HFFc6 (cell line): ENCODE measurements around the gene ATP6V1E1. TPM values are rescaled to one million over a fixed set of nuclear protein-coding genes. Genes with fewer than 3 reads are reported as not detected.

ENCODE experiments used
- DNase-seq: peaks from one replicate; pipeline ENCODE4 v3.0.0-alpha.2; 2018
- H3K27ac Mint-ChIP-seq: 2 replicates; pipeline ENCODE4 v1.8.0; 2020; ENCODE audit warnings: mild to moderate bottlenecking, mixed read lengths
- H3K27me3 Mint-ChIP-seq: 2 replicates; pipeline ENCODE4 v1.8.0; 2021; ENCODE audit warnings: mild to moderate bottlenecking, moderate library complexity, mixed read lengths; ENCODE audit not compliant: insufficient read depth
- H3K36me3 Mint-ChIP-seq: 2 replicates; pipeline ENCODE4 v1.8.0; 2021; ENCODE audit warnings: low read depth, mixed read lengths
- H3K4me1 Mint-ChIP-seq: 2 replicates; pipeline ENCODE4 v1.8.0; 2020; ENCODE audit warnings: low read depth, mixed read lengths
- H3K4me3 Mint-ChIP-seq: 2 replicates; pipeline ENCODE4 v1.8.0; 2020; ENCODE audit warnings: mild to moderate bottlenecking, moderate library complexity, mixed read lengths
- H3K9me3 Mint-ChIP-seq: 2 replicates; pipeline ENCODE4 v1.8.0; 2020; ENCODE audit warnings: mild to moderate bottlenecking, mixed read lengths
- total RNA-seq, 6 experiments: library from RNA; stranded (reverse); fragmentation: NEBNext Ultra II Directional; extraction: Animal tissue kit (Norgen Biotek cat#: 25700); gene quantifications; 2 replicates in 1 of 6; 3 replicates in 5 of 6; pipeline ENCODE4 v1.2.3, GENCODE V29; 2021
- TF ChIP-seq, protein P1 (sequence below): fragments of 200-600 bp; sonication (generic); IDR thresholded peaks from 2 replicates; pipeline ENCODE4 v1.5.0; 2021; ENCODE audit warnings: antibody characterized with exemption, mild to moderate bottlenecking

Gene ATP6V1E1
- total RNA-seq, 6 experiments from 2014 or later = 156 to 194 (median 168) TPM

DNA sequence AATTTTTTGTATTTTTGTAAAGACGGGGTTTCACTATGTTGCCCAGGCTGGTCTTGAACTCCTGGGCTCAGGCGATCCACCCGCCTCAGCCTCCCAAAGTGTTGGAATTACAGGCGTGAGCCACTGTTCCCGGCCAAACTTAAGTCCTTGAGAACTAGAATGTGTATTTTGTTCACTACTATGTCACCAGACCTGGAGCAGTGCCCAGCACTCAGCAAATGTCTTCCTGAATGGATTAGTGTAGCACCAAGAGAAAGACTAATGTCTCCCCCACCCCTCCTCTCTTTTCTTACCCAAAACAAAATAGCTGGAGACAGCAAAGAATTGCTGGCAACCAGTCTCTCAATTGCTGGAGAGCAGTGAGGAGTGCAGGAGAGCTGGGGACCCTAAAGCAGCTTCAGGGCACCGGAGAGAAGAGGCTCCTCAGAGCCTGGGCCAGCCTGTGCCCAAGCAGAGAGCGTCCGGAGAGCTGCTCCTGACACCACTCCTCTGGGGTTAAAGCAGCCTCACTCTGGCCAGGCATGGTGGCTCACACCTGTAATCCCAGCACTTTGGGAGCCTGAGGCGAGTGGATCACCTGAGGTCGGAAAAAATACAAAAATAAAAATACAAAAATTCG is 50.3 kb downstream of the ATP6V1E1 start:
- H3K4me3 Mint-ChIP-seq = no peak overlapping the region
- H3K27ac Mint-ChIP-seq = peak overlapping the region; percentile 88
- H3K9me3 Mint-ChIP-seq = no peaks in the 10 kb centered on the region
- H3K36me3 Mint-ChIP-seq = no peaks in the 10 kb centered on the region
- H3K4me1 Mint-ChIP-seq = peaks cover 28% of the 10 kb centered on the region
- TF ChIP-seq, protein P1, sequence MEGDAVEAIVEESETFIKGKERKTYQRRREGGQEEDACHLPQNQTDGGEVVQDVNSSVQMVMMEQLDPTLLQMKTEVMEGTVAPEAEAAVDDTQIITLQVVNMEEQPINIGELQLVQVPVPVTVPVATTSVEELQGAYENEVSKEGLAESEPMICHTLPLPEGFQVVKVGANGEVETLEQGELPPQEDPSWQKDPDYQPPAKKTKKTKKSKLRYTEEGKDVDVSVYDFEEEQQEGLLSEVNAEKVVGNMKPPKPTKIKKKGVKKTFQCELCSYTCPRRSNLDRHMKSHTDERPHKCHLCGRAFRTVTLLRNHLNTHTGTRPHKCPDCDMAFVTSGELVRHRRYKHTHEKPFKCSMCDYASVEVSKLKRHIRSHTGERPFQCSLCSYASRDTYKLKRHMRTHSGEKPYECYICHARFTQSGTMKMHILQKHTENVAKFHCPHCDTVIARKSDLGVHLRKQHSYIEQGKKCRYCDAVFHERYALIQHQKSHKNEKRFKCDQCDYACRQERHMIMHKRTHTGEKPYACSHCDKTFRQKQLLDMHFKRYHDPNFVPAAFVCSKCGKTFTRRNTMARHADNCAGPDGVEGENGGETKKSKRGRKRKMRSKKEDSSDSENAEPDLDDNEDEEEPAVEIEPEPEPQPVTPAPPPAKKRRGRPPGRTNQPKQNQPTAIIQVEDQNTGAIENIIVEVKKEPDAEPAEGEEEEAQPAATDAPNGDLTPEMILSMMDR = no peak
- H3K27me3 Mint-ChIP-seq = no peaks in the 10 kb centered on the region; the same call in 1 of the 2 replicates
- DNase-seq = peak; percentile 53

DNA sequence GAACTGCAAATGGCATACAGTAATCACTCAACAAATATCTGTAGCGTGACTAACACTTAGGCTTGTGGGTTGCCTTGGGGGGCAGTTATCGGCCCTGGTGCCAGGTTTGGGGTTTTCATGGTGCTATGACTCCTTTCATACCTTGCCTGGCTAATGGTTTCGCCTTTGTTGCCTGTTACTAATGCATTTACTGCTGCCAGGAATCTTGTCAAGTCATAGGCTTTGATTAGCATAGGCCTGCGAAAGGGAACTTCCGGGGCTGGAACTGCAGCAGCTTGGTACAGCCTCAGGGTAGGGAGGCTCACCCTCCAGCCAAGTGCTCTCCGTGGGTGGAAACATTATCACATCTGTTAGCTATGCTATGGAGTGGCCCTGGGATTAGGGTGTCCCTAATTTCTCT is 52.1 kb downstream of the ATP6V1E1 start:
- Mint-ChIP-seq H3K4me1 (peaks cover 32% of the 10 kb centered on the region), H3K4me3 (peak overlapping the region; percentile 42; the same call in 1 of the 2 replicates), H3K36me3 (no peaks in the 10 kb centered on the region), H3K27ac (peak overlapping the region; percentile 88), H3K9me3 (no peaks in the 10 kb centered on the region), H3K27me3 (no peaks in the 10 kb centered on the region; the same call in 1 of the 2 replicates)
- DNase-seq = peak; percentile 99
- TF ChIP-seq, protein P1 = no peak

DNA sequence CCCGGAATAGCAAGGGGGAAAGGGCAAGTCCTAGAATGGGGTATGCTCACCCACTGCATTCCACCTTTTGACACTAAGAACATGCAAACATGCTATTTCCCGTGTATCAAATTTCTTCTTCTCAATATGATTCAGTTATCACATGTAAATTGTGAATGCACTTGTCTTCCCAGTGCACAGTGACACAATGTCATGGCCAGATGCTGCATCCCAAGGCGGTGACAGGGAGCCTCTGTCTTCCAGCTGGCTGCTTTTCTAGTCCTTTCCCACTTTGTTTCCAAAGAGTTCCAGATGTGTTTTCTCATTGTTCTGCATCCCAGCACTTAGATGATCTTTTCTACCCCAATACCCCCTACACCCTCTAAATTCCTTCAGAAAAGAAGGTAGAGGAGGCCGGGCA is 52.9 kb downstream of the ATP6V1E1 start:
- H3K27ac Mint-ChIP-seq = peak overlapping the region; percentile 88

DNA sequence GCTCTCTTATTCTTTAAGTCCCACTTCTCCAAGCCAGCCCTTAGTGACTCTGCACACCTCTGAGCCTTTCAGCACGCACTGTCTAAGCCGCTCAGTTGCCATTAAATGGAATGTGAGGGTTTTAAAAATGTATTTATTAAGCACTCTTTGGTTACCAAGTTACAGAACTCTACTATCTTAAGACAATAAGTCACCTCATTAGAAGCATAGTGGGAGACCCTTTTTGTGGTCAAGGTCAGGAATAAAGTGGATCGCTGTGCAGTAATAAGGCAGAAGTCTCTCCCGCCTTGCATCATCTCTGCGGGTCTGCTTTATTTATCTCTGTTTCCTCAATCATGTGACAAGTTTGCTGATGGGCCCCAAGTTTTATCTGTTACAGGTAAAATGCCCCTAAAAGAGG is 53.4 kb downstream of the ATP6V1E1 start:
- Mint-ChIP-seq H3K4me3 (no peak overlapping the region), H3K4me1 (peaks cover 45% of the 10 kb centered on the region), H3K9me3 (no peaks in the 10 kb centered on the region), H3K27ac (peak overlapping the region; percentile 88), H3K36me3 (no peaks in the 10 kb centered on the region), H3K27me3 (no peaks in the 10 kb centered on the region; the same call in none of the 2 replicates)
- TF ChIP-seq, protein P1 = no peak
- no peak for DNase-seq

More for the DNA sequence above, 52.9 kb downstream of the ATP6V1E1 start:
- H3K4me1 Mint-ChIP-seq = peaks cover 40% of the 10 kb centered on the region
- H3K36me3 Mint-ChIP-seq = no peaks in the 10 kb centered on the region
- peak overlapping the region; percentile 17; the same call in 1 of the 2 replicates for H3K4me3 Mint-ChIP-seq
- H3K9me3 Mint-ChIP-seq = no peaks in the 10 kb centered on the region
- no peak for DNase-seq
- TF ChIP-seq, protein P1 = no peak
- H3K27me3 Mint-ChIP-seq = no peaks in the 10 kb centered on the region; the same call in none of the 2 replicates

DNA sequence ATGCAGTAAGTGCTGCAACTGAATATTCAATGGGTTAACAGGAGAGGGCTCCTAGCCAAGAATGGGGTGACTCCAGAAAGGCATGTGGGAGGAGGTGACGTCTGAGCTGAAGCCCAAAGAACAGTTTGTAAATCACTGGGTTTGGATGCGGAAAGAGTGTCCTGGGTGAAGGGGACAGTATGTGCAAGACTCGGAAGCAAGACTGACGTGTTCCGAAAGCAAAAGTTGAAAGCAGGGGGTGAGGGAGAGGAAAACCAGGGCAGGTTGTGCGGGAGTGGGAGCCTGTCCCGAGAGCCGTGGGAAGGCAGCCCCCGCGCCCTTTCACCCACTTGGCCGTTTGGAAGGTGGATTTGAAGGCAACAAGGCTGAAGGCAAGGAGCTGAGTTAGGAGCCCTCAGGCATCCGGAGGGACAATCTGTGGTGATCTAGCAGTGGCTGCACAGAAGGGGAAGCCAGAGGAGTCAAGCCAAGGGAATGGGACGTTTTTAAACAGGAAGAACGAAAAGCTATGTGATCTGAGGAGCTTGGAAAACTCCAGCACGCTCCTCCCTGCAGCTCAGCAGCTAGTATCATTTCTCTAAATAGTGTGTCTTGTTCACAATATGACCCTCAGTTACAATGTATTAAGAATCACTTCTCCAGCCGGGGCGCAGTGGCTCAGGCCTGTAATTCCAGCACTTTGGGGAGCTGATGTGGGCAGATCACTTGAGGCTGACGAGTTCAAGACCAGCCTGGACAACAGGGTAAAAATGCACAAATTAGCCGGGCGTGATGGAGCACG is 57.5 kb downstream of the ATP6V1E1 start:
- peak; percentile 92 for DNase-seq
- Mint-ChIP-seq H3K9me3 (no peaks in the 10 kb centered on the region), H3K27me3 (peaks cover 7% of the 10 kb centered on the region; the same call in 1 of the 2 replicates), H3K36me3 (no peaks in the 10 kb centered on the region), H3K4me1 (peaks cover 39% of the 10 kb centered on the region), H3K27ac (peak overlapping the region; percentile 93), H3K4me3 (peak overlapping the region; percentile 85)
- TF ChIP-seq, protein P1 = no peak
